PC-9 (cell line): Measurements from ENCODE around the gene PCDHA2. TPM values are rescaled to one million over a fixed set of nuclear protein-coding genes. Genes with fewer than 3 reads are reported as not detected.
"Not testable (repeated sequence)": the region's sequence is repeated elsewhere in the genome, so short reads cannot be mapped to it uniquely, and the experiment has no call there.

Experiments
- BruUV-seq: library from RNA; stranded (reverse); fragments of 400-500 nt; replicated peaks from 2 replicates; lab custom pipeline; 2021; lab: Mats Ljungman, UMichigan
- CTCF ChIA-PET: fragments of 300-600 bp; sonication (Branson Sonifier 250); formaldehyde crosslinking; loops from one replicate; lab custom pipeline; 2022; ENCODE audit warnings: antibody characterized with exemption; lab: Charles Lee
- POLR2A ChIA-PET: fragments of 300-600 bp; sonication (Branson Sonifier 250); formaldehyde crosslinking; loops from one replicate; lab custom pipeline; 2022; ENCODE audit warnings: antibody characterized with exemption; ENCODE audit not compliant: unreplicated experiment; lab: Charles Lee
- DNase-seq, 2 experiments: peaks; one replicate each; pipeline versions ENCODE4 v3.0.0 to v3.0.0-alpha.2; 2015 to 2022; ENCODE audit warnings: mixed read lengths in 1 of 2
- H2AFZ ChIP-seq: fragments of 200-600 bp; sonication (generic); 2 replicates; pipeline ENCODE4 v1.8.1; 2017; ENCODE audit warnings: antibody characterized with exemption
- H3F3A ChIP-seq: fragments of 200-600 bp; sonication (generic); 2 replicates; pipeline ENCODE4 v1.8.1; 2017; ENCODE audit warnings: antibody characterized with exemption, mild to moderate bottlenecking, low read depth; ENCODE audit not compliant: insufficient read depth
- H3K27ac ChIP-seq: fragments of 200-600 bp; sonication (generic); 2 replicates; pipeline ENCODE4 v1.6.1; 2016; ENCODE audit warnings: mixed run types
- H3K27me3 ChIP-seq: fragments of 200-600 bp; sonication (generic); 2 replicates; pipeline ENCODE4 v1.6.1; 2016; ENCODE audit warnings: low read depth, mixed run types; ENCODE audit not compliant: insufficient read depth
- H3K36me3 ChIP-seq: fragments of 200-600 bp; sonication (generic); 2 replicates; pipeline ENCODE4 v1.6.1; 2016; ENCODE audit warnings: low read depth, mixed run types
- H3K4me1 ChIP-seq: fragments of 200-600 bp; sonication (generic); replicated peaks from 2 replicates; pipeline ENCODE4 v1.6.1; 2016; ENCODE audit warnings: mixed run types; ENCODE audit not compliant: insufficient read depth
- H3K4me2 ChIP-seq: fragments of 200-600 bp; sonication (generic); 2 replicates; pipeline ENCODE4 v1.6.1; 2017; ENCODE audit warnings: mixed run types
- H3K4me3 ChIP-seq: fragments of 200-600 bp; sonication (generic); 2 replicates; pipeline ENCODE4 v1.6.1; 2016; ENCODE audit warnings: mixed run types
- H3K79me2 ChIP-seq: fragments of 200-600 bp; sonication (generic); 2 replicates; pipeline ENCODE4 v1.6.1; 2017; ENCODE audit warnings: low read depth, mixed run types
- H3K9me2 ChIP-seq: fragments of 200-600 bp; sonication (generic); 2 replicates; pipeline ENCODE4 v1.8.1; 2017; ENCODE audit warnings: mild to moderate bottlenecking; ENCODE audit not compliant: insufficient read depth
- H3K9me3 ChIP-seq: fragments of 200-600 bp; sonication (generic); 2 replicates; pipeline ENCODE4 v1.8.1; 2016; ENCODE audit warnings: low read depth; ENCODE audit not compliant: insufficient read depth
- H4K20me1 ChIP-seq: fragments of 200-600 bp; sonication (generic); 2 replicates; pipeline ENCODE4 v1.8.1; 2017; ENCODE audit not compliant: insufficient read depth
- EZH2 ChIP-seq: fragments of 200-600 bp; sonication (generic); IDR thresholded peaks from 2 replicates; pipeline ENCODE4 v1.8.0; 2017; ENCODE audit warnings: antibody characterized with exemption, low read depth
- intact Hi-C: fragments of 100-400 bp; cut with micrococcal nuclease; formaldehyde crosslinking; loops from one replicate; pipeline ENCODE4 v1.10.0; 2022; ENCODE audit not compliant: unreplicated experiment
- total RNA-seq: library from RNA; stranded (reverse); gene quantifications from 2 replicates; pipeline ENCODE4 v1.2.3, GENCODE V29; 2021
- TF ChIP-seq, protein P1 (sequence below): fragments of 200-600 bp; sonication (generic); conservative IDR thresholded peaks from 2 replicates; pipeline ENCODE4 v1.6.1; 2017; ENCODE audit warnings: mixed run types, antibody characterized with exemption, mild to moderate bottlenecking, moderate library complexity

Gene PCDHA2
- total RNA-seq, 1 experiment from 2014 or later, result not detected

DNA sequence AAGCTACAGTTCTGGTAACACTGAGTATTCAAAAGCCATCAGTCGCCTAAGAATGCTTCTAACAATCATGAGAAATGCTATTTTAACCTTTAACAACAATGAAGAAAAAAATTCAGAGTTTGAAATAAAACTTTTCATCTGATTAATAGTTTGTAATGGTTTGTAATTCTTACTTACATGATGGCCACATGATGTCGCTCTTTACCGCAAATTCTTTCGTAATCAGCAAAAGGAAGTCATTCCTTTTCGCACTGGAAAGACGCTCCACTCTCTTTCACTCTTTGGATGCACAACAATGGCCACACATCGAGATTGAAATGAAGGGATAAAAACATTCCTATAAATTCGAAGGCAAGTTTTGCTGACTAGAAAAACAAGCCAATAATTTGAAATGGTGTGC, 39.3 kb downstream of the PCDHA2 start, which contains the start of gene PCDHA7:
PCDHA7 (plus strand) TSS at position 277 of the 400 bp plus-strand sequence; CDS start at position 392, 115 bp downstream.
- Histone ChIP-seq H4K20me1 (no peaks in the 10 kb centered on the region), H3K4me2 (no peak within 1 kb of the TSS), H2AFZ (no peak within 1 kb of the TSS), H3K9me3 (no peaks in the 10 kb centered on the region; the same call in 1 of the 2 replicates), H3K4me3 (no peak within 1 kb of the TSS), H3K79me2 (no peaks in the 10 kb centered on the region), H3K36me3 (no peaks in the 10 kb centered on the region), H3K4me1 (no peaks in the 10 kb centered on the region), H3K27ac (no peak within 1 kb of the TSS), H3K27me3 (no peaks in the 10 kb centered on the region), H3K9me2 (no peaks in the 10 kb centered on the region), H3F3A (no peaks in the 10 kb centered on the region)
- intact Hi-C loops, result no loop called here
- no peak for DNase-seq
- ChIA-PET POLR2A (no interaction called here), CTCF (no interaction called here)
- TF ChIP-seq EZH2, result no peak
- TF ChIP-seq, protein P1, sequence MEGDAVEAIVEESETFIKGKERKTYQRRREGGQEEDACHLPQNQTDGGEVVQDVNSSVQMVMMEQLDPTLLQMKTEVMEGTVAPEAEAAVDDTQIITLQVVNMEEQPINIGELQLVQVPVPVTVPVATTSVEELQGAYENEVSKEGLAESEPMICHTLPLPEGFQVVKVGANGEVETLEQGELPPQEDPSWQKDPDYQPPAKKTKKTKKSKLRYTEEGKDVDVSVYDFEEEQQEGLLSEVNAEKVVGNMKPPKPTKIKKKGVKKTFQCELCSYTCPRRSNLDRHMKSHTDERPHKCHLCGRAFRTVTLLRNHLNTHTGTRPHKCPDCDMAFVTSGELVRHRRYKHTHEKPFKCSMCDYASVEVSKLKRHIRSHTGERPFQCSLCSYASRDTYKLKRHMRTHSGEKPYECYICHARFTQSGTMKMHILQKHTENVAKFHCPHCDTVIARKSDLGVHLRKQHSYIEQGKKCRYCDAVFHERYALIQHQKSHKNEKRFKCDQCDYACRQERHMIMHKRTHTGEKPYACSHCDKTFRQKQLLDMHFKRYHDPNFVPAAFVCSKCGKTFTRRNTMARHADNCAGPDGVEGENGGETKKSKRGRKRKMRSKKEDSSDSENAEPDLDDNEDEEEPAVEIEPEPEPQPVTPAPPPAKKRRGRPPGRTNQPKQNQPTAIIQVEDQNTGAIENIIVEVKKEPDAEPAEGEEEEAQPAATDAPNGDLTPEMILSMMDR, result 0 out of 2 replicates have a peak, but pooled peaks have one; percentile 19
- no TSS peak for BruUV-seq

DNA sequence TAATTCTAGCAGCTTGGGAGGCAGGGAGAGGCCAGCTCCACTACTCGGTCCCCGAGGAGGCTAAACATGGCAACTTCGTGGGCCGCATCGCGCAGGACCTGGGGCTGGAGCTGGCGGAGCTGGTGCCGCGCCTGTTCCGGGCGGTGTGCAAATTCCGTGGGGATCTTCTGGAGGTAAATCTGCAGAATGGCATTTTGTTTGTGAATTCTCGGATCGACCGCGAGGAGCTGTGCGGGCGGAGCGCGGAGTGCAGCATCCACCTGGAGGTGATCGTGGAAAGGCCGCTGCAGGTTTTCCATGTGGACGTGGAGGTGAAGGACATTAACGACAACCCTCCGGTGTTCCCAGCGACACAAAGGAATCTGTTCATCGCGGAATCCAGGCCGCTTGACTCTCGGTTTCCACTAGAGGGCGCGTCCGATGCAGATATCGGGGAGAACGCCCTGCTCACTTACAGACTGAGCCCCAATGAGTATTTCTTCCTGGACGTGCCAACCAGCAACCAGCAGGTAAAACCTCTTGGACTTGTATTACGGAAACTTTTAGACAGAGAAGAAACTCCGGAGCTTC, 39.9 kb downstream of the PCDHA2 start:
- H3F3A ChIP-seq, H3K36me3 ChIP-seq, DNase-seq, intact Hi-C loops, CTCF ChIA-PET, H3K4me3 ChIP-seq, H3K79me2 ChIP-seq, H3K27ac ChIP-seq, POLR2A ChIA-PET, H2AFZ ChIP-seq, H3K4me1 ChIP-seq, BruUV-seq, H3K9me3 ChIP-seq, H4K20me1 ChIP-seq, H3K4me2 ChIP-seq, H3K27me3 ChIP-seq, H3K9me2 ChIP-seq: not testable (repeated sequence)

- no peaks in the 10 kb centered on the region for H3K4me1 ChIP-seq
- TF ChIP-seq, protein P1, result no peak
- no peak for TF ChIP-seq EZH2
- H3K27me3 ChIP-seq, result no peaks in the 10 kb centered on the region
- H3K4me3 ChIP-seq, result no peak overlapping the region
- no peaks in the 10 kb centered on the region for H3K36me3 ChIP-seq
- no peak overlapping the region for H3K27ac ChIP-seq
- no peak overlapping the region for H3K4me2 ChIP-seq
- no peak for DNase-seq
- no peak overlapping the region for H2AFZ ChIP-seq
- no peaks in the 10 kb centered on the region for H3K9me2 ChIP-seq
- H3F3A ChIP-seq, result no peaks in the 10 kb centered on the region
- H3K9me3 ChIP-seq, result no peaks in the 10 kb centered on the region; the same call in 1 of the 2 replicates
- H3K79me2 ChIP-seq, result no peaks in the 10 kb centered on the region
- intact Hi-C loops, result no loop called here
- no peaks in the 10 kb centered on the region for H4K20me1 ChIP-seq
- CTCF ChIA-PET, result no interaction called here
- no TSS peak for BruUV-seq
- POLR2A ChIA-PET, result no interaction called here
Measured at GRCh38 chr5:140835622-140836510, 41.2 kb downstream of the PCDHA2 start.
